ENCODE data around the gene VSIG10L2.

DNA sequence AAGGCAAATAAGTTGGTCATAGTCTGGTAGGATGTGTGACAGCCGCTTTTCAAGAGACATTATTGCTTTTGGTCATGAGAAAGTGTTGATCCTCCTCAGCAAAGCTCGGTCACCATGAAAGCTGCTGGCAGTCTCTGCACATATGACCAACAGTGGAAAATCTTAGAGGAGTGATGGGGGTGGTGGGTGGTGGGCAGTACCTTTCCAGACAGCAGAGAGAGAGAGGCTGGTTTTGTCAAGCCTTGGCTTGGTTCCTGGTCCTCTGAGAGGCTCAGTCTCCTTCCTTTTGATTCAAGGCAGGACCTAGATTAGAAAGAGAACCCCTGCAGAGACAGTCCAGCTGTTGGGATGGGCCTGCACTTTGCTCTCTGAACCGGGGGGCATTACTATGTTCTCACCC is 20.0 kb upstream of the VSIG10L2 start:
- TF ChIP-seq CEBPB (IDR thresholded peaks at IDR 0.05): no peak
- TF ChIP-seq YY1 (IDR thresholded peaks at IDR 0.05; ENCODE audit: low read depth): no peak
